Measurements from ENCODE around the gene MPC1.
"Not testable (repeated sequence)": the region's sequence is repeated elsewhere in the genome, so short reads cannot be mapped to it uniquely, and the experiment has no call there.

MPC1 gene

GRCh38 chr6:166393535-166393823 lies 10.7 kb upstream of the MPC1 start:
- Histone ChIP-seq H3K27ac (ENCODE audit: insufficient read depth, low read depth, low read length, poor library complexity, severe bottlenecking) (no peak overlapping the region), H3K4me3 (ENCODE audit: insufficient read depth, low read depth, low read length) (no peak overlapping the region), H3K27me3 (ENCODE audit: control insufficient read depth, insufficient read depth, low read length, poor library complexity, severe bottlenecking) (no peaks in the 10 kb centered on the region), H3K4me1 (ENCODE audit: control insufficient read depth, insufficient read depth, low read length) (no peaks in the 10 kb centered on the region), H3K36me3 (ENCODE audit: control insufficient read depth, insufficient read depth, low read length) (no peaks in the 10 kb centered on the region), H3K9me3 (ENCODE audit: control insufficient read depth, low read length) (no peaks in the 10 kb centered on the region)
- WGBS, 2 experiments, result 90 to 92% methylated on average over 27 of the region's 27 CpGs

DNA sequence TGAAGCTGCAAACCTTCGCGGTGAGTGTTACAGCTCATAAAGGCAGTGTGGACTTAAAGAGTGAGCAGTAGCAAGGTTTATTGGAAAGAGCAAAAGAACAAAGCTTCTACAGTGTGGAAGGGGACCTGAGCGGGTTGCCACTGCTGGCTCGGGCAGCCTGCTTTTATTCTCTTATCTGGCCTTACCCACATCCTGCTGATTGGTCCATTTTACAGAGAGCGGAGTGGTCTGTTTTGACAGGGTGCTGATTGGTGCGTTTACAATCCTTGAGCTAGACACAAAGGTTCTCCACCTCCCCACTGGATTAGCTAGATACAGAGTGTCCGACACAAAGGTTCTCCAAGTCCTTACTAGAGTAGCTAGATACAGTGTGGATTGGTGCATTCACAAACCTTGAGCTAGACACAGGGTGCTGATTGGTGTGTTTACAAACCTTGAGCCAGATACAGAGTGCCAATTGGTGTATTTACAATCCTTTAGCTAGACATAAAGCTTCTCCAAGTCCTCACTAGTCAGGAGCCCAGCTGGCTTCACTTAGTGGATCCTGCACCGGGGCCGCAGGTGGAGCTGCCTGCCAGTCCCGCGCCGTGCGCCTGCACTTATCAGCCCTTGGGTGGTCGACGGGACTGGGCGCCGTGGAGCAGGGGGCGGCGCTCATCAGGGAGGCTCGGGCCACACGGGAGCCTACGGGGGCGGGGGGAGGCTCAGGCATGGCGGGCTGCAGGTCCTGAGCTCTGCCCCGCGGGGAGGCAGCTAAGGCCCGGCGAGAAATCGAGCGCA lies 10.2 kb upstream of the MPC1 start:
- not testable (repeated sequence) for H3K27ac ChIP-seq (ENCODE audit: insufficient read depth, low read depth, low read length, poor library complexity, severe bottlenecking); H3K4me3 ChIP-seq (ENCODE audit: insufficient read depth, low read depth, low read length); H3K36me3 ChIP-seq (ENCODE audit: control insufficient read depth, insufficient read depth, low read length); H3K4me1 ChIP-seq (ENCODE audit: control insufficient read depth, insufficient read depth, low read length); H3K9me3 ChIP-seq (ENCODE audit: control insufficient read depth, low read length); H3K27me3 ChIP-seq (ENCODE audit: control insufficient read depth, insufficient read depth, low read length, poor library complexity, severe bottlenecking)
- 91 to 92% methylated on average over 30 of the region's 30 CpGs for WGBS, 2 experiments

- 50 to 95% methylated on average over 1 to 3 of the region's 3 CpGs for WGBS, 2 experiments
- no peaks in the 10 kb centered on the region for H3K4me1 ChIP-seq (ENCODE audit: control insufficient read depth, insufficient read depth, low read length)
- no peak overlapping the region for H3K4me3 ChIP-seq (ENCODE audit: insufficient read depth, low read depth, low read length)
- no peaks in the 10 kb centered on the region for H3K27me3 ChIP-seq (ENCODE audit: control insufficient read depth, insufficient read depth, low read length, poor library complexity, severe bottlenecking)
- no peak overlapping the region for H3K27ac ChIP-seq (ENCODE audit: insufficient read depth, low read depth, low read length, poor library complexity, severe bottlenecking)
- H3K36me3 ChIP-seq (ENCODE audit: control insufficient read depth, insufficient read depth, low read length), result no peaks in the 10 kb centered on the region
- no peaks in the 10 kb centered on the region for H3K9me3 ChIP-seq (ENCODE audit: control insufficient read depth, low read length)
Observed at GRCh38 chr6:166389119-166389518, 6.4 kb upstream of the MPC1 start.

DNA sequence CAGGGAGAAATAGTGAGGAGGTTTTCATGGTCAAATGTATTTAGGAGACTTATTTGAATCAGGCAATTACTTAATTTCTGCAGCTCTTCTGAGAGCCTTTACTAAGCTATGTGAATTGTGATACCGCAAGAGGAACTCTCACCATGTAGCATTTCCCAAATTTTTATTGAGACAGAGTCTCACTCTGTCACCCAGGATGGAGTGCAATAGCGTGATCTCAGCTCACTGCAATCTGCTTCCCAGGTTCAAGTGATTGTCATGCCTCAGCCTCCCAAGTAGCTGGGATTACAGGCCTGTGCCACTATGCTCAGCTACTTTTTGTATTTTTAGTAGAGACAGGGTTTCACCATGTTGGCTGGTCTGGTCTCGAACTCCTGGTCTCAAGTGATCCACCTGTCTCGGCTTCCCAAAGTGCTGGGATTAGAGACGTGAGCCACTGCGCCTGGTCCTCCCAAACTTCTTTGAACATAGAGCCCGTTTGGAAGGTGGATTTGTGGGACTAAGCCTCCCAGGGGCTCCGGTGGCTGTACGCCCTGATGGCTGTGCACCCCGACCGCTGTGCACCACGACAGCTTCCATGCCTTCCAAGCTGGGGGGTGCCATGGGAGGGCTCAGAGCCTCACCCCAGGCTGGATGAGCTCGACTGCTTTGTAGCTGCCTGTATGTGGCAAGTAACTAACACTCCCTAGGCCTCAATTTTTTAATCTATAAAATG lies 5.7 kb upstream of the MPC1 start:
- no peaks in the 10 kb centered on the region for H3K9me3 ChIP-seq (ENCODE audit: control insufficient read depth, low read length)
- no peaks in the 10 kb centered on the region for H3K36me3 ChIP-seq (ENCODE audit: control insufficient read depth, insufficient read depth, low read length)
- H3K4me3 ChIP-seq (ENCODE audit: insufficient read depth, low read depth, low read length), result no peak overlapping the region
- no peak overlapping the region for H3K27ac ChIP-seq (ENCODE audit: insufficient read depth, low read depth, low read length, poor library complexity, severe bottlenecking)
- H3K4me1 ChIP-seq (ENCODE audit: control insufficient read depth, insufficient read depth, low read length), result no peaks in the 10 kb centered on the region
- WGBS, 2 experiments, result 92 to 94% methylated on average over 13 of the region's 13 CpGs
- H3K27me3 ChIP-seq (ENCODE audit: control insufficient read depth, insufficient read depth, low read length, poor library complexity, severe bottlenecking), result no peaks in the 10 kb centered on the region

- H3K27ac ChIP-seq (ENCODE audit: insufficient read depth, low read depth, low read length, poor library complexity, severe bottlenecking), result no peak overlapping the region
- 93 to 94% methylated on average over 5 of the region's 5 CpGs for WGBS, 2 experiments
- no peaks in the 10 kb centered on the region for H3K4me1 ChIP-seq (ENCODE audit: control insufficient read depth, insufficient read depth, low read length)
- H3K4me3 ChIP-seq (ENCODE audit: insufficient read depth, low read depth, low read length), result no peak overlapping the region
- no peaks in the 10 kb centered on the region for H3K9me3 ChIP-seq (ENCODE audit: control insufficient read depth, low read length)
- no peaks in the 10 kb centered on the region for H3K36me3 ChIP-seq (ENCODE audit: control insufficient read depth, insufficient read depth, low read length)
- no peaks in the 10 kb centered on the region for H3K27me3 ChIP-seq (ENCODE audit: control insufficient read depth, insufficient read depth, low read length, poor library complexity, severe bottlenecking)
Observed at GRCh38 chr6:166387642-166388289, 5.0 kb upstream of the MPC1 start.

- H3K27ac ChIP-seq (ENCODE audit: insufficient read depth, low read depth, low read length, poor library complexity, severe bottlenecking); H3K27me3 ChIP-seq (ENCODE audit: control insufficient read depth, insufficient read depth, low read length, poor library complexity, severe bottlenecking); H3K4me1 ChIP-seq (ENCODE audit: control insufficient read depth, insufficient read depth, low read length); H3K9me3 ChIP-seq (ENCODE audit: control insufficient read depth, low read length); H3K36me3 ChIP-seq (ENCODE audit: control insufficient read depth, insufficient read depth, low read length); H3K4me3 ChIP-seq (ENCODE audit: insufficient read depth, low read depth, low read length): not testable (repeated sequence)
- WGBS, 2 experiments, result 92 to 93% methylated on average over 8 to 9 of the region's 9 CpGs
Observed at GRCh38 chr6:166387098-166387497, 4.4 kb upstream of the MPC1 start.

- H3K27me3 ChIP-seq (ENCODE audit: control insufficient read depth, insufficient read depth, low read length, poor library complexity, severe bottlenecking), result peaks cover 11% of the 10 kb centered on the region
- H3K9me3 ChIP-seq (ENCODE audit: control insufficient read depth, low read length), result no peaks in the 10 kb centered on the region
- no peak overlapping the region for H3K27ac ChIP-seq (ENCODE audit: insufficient read depth, low read depth, low read length, poor library complexity, severe bottlenecking)
- peaks cover 5% of the 10 kb centered on the region for H3K4me1 ChIP-seq (ENCODE audit: control insufficient read depth, insufficient read depth, low read length)
- H3K36me3 ChIP-seq (ENCODE audit: control insufficient read depth, insufficient read depth, low read length), result no peaks in the 10 kb centered on the region
- 94 to 97% methylated on average over 9 of the region's 9 CpGs for WGBS, 2 experiments
- no peak overlapping the region for H3K4me3 ChIP-seq (ENCODE audit: insufficient read depth, low read depth, low read length)
Observed at GRCh38 chr6:166386111-166386510, 3.4 kb upstream of the MPC1 start.

DNA sequence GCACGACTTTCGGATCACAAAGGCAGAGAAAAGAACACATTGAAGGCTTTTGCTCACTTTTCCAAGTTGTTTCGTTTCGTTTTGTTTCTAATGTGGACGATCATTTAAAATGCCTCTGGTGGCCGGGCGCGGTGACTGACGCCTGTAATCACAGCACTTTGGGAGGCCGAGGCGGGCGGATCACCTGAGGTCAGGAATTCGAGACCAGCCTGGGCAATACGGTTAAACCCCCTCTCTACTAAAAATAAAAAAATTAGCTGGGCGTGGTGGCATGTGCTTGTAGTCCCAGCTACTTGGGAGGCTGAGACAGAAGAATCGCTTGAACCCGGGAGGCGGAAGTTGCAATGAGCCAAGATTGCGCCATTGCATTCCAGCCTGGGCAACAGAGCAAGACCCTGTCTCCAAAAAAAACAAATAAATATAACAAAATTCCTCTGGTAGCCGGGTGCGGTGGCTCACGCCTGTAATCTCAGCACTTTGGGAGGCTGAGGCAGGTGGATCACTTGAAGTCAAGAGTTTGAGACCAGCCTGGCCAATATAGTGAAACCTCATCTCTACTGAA lies 1.1 kb upstream of the MPC1 start:
- not testable (repeated sequence) for H3K36me3 ChIP-seq (ENCODE audit: control insufficient read depth, insufficient read depth, low read length); H3K4me1 ChIP-seq (ENCODE audit: control insufficient read depth, insufficient read depth, low read length); H3K9me3 ChIP-seq (ENCODE audit: control insufficient read depth, low read length)
- Histone ChIP-seq H3K27ac (ENCODE audit: insufficient read depth, low read depth, low read length, poor library complexity, severe bottlenecking) (peak overlapping the region; percentile 68), H3K27me3 (ENCODE audit: control insufficient read depth, insufficient read depth, low read length, poor library complexity, severe bottlenecking) (peaks cover 14% of the 10 kb centered on the region), H3K4me3 (ENCODE audit: insufficient read depth, low read depth, low read length) (peak overlapping the region; percentile 75)
- WGBS, 2 experiments, result 36% methylated on average over 22 of the region's 22 CpGs

DNA sequence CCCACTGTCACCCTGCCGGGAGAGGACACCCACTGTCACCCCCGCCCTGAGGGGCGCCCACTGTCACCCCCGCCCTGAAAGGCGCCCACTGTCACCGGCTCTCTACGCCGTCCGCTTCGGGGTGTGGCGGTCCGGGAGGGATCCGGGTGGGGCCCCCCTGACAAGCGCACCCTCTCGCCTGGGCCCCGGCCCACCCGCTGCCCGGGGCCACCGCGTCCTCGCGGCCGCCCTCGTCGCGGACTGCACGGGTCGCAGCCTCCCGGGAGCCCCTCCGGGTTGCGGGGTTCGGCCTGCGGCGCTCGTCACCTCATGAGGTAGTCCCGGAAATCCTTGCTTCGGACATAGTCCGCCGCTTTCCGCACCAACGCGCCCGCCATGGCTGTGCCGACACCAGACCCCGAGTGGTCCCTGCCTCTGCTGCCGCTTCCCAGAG lies 224 bp downstream of the MPC1 start:
- Histone ChIP-seq H3K36me3 (ENCODE audit: control insufficient read depth, insufficient read depth, low read length) (no peaks in the 10 kb centered on the region), H3K9me3 (ENCODE audit: control insufficient read depth, low read length) (no peaks in the 10 kb centered on the region), H3K4me3 (ENCODE audit: insufficient read depth, low read depth, low read length) (peak overlapping the region; percentile 75), H3K4me1 (ENCODE audit: control insufficient read depth, insufficient read depth, low read length) (peaks cover 5% of the 10 kb centered on the region), H3K27me3 (ENCODE audit: control insufficient read depth, insufficient read depth, low read length, poor library complexity, severe bottlenecking) (peaks cover 14% of the 10 kb centered on the region), H3K27ac (ENCODE audit: insufficient read depth, low read depth, low read length, poor library complexity, severe bottlenecking) (no peak overlapping the region)
- WGBS, 2 experiments, result 0 to 1% methylated on average over 46 of the region's 46 CpGs

Data from ectodermal cell (in vitro differentiated cells).